GM12801 (cell line): Measurements from ENCODE around the gene HOXC9.

Experiments used
- CTCF ChIP-seq: IDR thresholded peaks from one replicate; pipeline ENCODE4 v1.5.1; 2011; ENCODE audit warnings: control low read depth; ENCODE audit not compliant: insufficient read length; ENCODE audit errors: extremely low read depth

HOXC9 gene

GRCh38 chr12:53980104-53980801, 19.7 kb upstream of the HOXC9 start:
- no peak for TF ChIP-seq CTCF

- no peak for TF ChIP-seq CTCF
Measured at GRCh38 chr12:53980802-53981496, 19.0 kb upstream of the HOXC9 start.

GRCh38 chr12:53981634-53982565, 18.1 kb upstream of the HOXC9 start:
- no peak for TF ChIP-seq CTCF

GRCh38 chr12:53982648-53983567, 17.1 kb upstream of the HOXC9 start:
- no peak for TF ChIP-seq CTCF

- no peak for TF ChIP-seq CTCF
Measured at GRCh38 chr12:53983568-53983949, 16.4 kb upstream of the HOXC9 start.

GRCh38 chr12:53983950-53984572, 15.9 kb upstream of the HOXC9 start:
- no peak for TF ChIP-seq CTCF
